HEK293 (cell line): Measurements from ENCODE around the gene CDH26.

Source experiments
- CTCF ChIA-PET: fragments of 350-600 bp; formaldehyde crosslinking; extraction: SDS; loops from one replicate; lab custom pipeline; 2021; ENCODE audit warnings: antibody characterized with exemption; lab: Yijun Ruan, JAX
- POLR2A ChIA-PET: fragments of 300-600 bp; formaldehyde crosslinking; extraction: SDS; loops from one replicate; lab custom pipeline; 2020; ENCODE audit warnings: antibody characterized with exemption, inconsistent platforms; lab: Yijun Ruan, JAX
- H3K27ac ChIP-seq: fragments of 200-500 bp; sonication (Bioruptor generic); 2 replicates; pipeline ENCODE4 v1.5.1; 2014; ENCODE audit warnings: low read depth, low read length, control low read depth, inconsistent platforms; ENCODE audit errors: extremely low read depth
- H3K36me3 ChIP-seq, 2 experiments: fragments of 200-500 bp in 1 of 2; sonication (Bioruptor generic) in 1 of 2; 1 replicate in 1 of 2; 2 replicates in 1 of 2; pipeline ENCODE4 v1.5.1; 2014 to 2017; ENCODE audit warnings: inconsistent platforms in 2 of 2, low read length in 2 of 2; ENCODE audit not compliant: control insufficient read depth in 2 of 2, insufficient read depth in 1 of 2
- H3K4me1 ChIP-seq: fragments of 200-500 bp; sonication (Bioruptor generic); 2 replicates; pipeline ENCODE4 v1.5.1; 2014; ENCODE audit warnings: mild to moderate bottlenecking, low read length, inconsistent platforms; ENCODE audit not compliant: control insufficient read depth, insufficient read depth
- H3K4me3 ChIP-seq: 2 replicates; pipeline ENCODE4 v1.5.1; 2011; ENCODE audit warnings: low read depth, mild to moderate bottlenecking, control low read depth, low read length, moderate library complexity
- H3K9me3 ChIP-seq: fragments of 200-500 bp; sonication (Bioruptor generic); 2 replicates; pipeline ENCODE4 v1.5.1; 2014; ENCODE audit warnings: low read depth, low read length, inconsistent platforms; ENCODE audit not compliant: control insufficient read depth, insufficient read depth
- BCL11B ChIP-seq: fragments of 450-650 bp; formaldehyde crosslinking; IDR thresholded peaks from 2 replicates; pipeline ENCODE4 v1.5.1; 2016; ENCODE audit warnings: low read depth, missing biosample characterization, missing genetic modification characterization
- CTCF ChIP-seq: fragments of 450-650 bp; formaldehyde crosslinking; IDR thresholded peaks from 2 replicates; pipeline ENCODE4 v1.5.1; 2016; ENCODE audit warnings: missing biosample characterization, missing genetic modification characterization
- GFI1B ChIP-seq: fragments of 450-650 bp; formaldehyde crosslinking; IDR thresholded peaks from 2 replicates; pipeline ENCODE4 v1.5.1; 2016; ENCODE audit warnings: missing biosample characterization, missing genetic modification characterization
- GLI4 ChIP-seq: fragments of 450-650 bp; formaldehyde crosslinking; IDR thresholded peaks from 2 replicates; pipeline ENCODE4 v1.5.1; 2016; ENCODE audit warnings: missing biosample characterization, missing genetic modification characterization
- KLF7 ChIP-seq: fragments of 450-650 bp; formaldehyde crosslinking; IDR thresholded peaks from 2 replicates; pipeline ENCODE4 v1.5.1; 2016; ENCODE audit warnings: missing biosample characterization, missing genetic modification characterization, borderline replicate concordance
- YY1 ChIP-seq: fragments of 450-650 bp; formaldehyde crosslinking; IDR thresholded peaks from 2 replicates; pipeline ENCODE4 v1.5.1; 2018; ENCODE audit warnings: missing biosample characterization, missing genetic modification characterization
- ZIC2 ChIP-seq: fragments of 450-650 bp; formaldehyde crosslinking; IDR thresholded peaks from 2 replicates; pipeline ENCODE4 v1.5.1; 2016; ENCODE audit warnings: missing biosample characterization, missing genetic modification characterization
- ZNF2 ChIP-seq: fragments of 450-650 bp; formaldehyde crosslinking; IDR thresholded peaks from 2 replicates; pipeline ENCODE4 v1.5.1; 2016; ENCODE audit warnings: missing biosample characterization, missing genetic modification characterization
- ZNF302 ChIP-seq: fragments of 450-650 bp; formaldehyde crosslinking; IDR thresholded peaks from 2 replicates; pipeline ENCODE4 v1.5.1; 2016; ENCODE audit warnings: missing biosample characterization, missing genetic modification characterization, low read depth
- ZNF521 ChIP-seq: fragments of 450-650 bp; formaldehyde crosslinking; IDR thresholded peaks from 2 replicates; pipeline ENCODE4 v1.5.1; 2017; ENCODE audit warnings: missing biosample characterization, mild to moderate bottlenecking, missing genetic modification characterization
- ZNF544 ChIP-seq: fragments of 450-650 bp; formaldehyde crosslinking; IDR thresholded peaks from 2 replicates; pipeline ENCODE4 v1.5.0; 2017; ENCODE audit warnings: missing biosample characterization, missing genetic modification characterization
- ZNF558 ChIP-seq: fragments of 450-650 bp; formaldehyde crosslinking; IDR thresholded peaks from 2 replicates; pipeline ENCODE4 v1.5.1; 2016; ENCODE audit warnings: missing biosample characterization, missing genetic modification characterization
- ZNF600 ChIP-seq: fragments of 450-650 bp; formaldehyde crosslinking; IDR thresholded peaks from 2 replicates; pipeline ENCODE4 v1.5.1; 2016; ENCODE audit warnings: missing biosample characterization, missing genetic modification characterization
- ZNF654 ChIP-seq: fragments of 450-650 bp; formaldehyde crosslinking; IDR thresholded peaks from 2 replicates; pipeline ENCODE4 v1.5.1; 2016; ENCODE audit warnings: low read depth, missing biosample characterization, missing genetic modification characterization
- ZNF658 ChIP-seq: fragments of 450-650 bp; formaldehyde crosslinking; IDR thresholded peaks from 2 replicates; pipeline ENCODE4; 2016; ENCODE audit warnings: missing biosample characterization, missing genetic modification characterization
- ZNF670 ChIP-seq: fragments of 450-650 bp; formaldehyde crosslinking; IDR thresholded peaks from 2 replicates; pipeline ENCODE4 v1.5.1; 2016; ENCODE audit warnings: missing biosample characterization, missing genetic modification characterization, low read depth
- ZSCAN16 ChIP-seq: fragments of 450-650 bp; formaldehyde crosslinking; IDR thresholded peaks from 2 replicates; pipeline ENCODE4 v1.5.1; 2016; ENCODE audit warnings: missing biosample characterization, missing genetic modification characterization
- ZSCAN4 ChIP-seq: fragments of 450-650 bp; formaldehyde crosslinking; IDR thresholded peaks from 2 replicates; pipeline ENCODE4 v1.5.1; 2017; ENCODE audit warnings: missing biosample characterization, missing genetic modification characterization
- TF ChIP-seq, protein P1 (sequence below): fragments of 450-650 bp; formaldehyde crosslinking; IDR thresholded peaks from 2 replicates; pipeline ENCODE4 v1.5.1; 2016; ENCODE audit warnings: missing biosample characterization, missing genetic modification characterization
- TF ChIP-seq, protein P2 (sequence below): fragments of 450-650 bp; formaldehyde crosslinking; IDR thresholded peaks from 2 replicates; pipeline ENCODE4 v1.5.1; 2016; ENCODE audit warnings: missing biosample characterization, missing genetic modification characterization
- TF ChIP-seq, protein P3 (sequence below): fragments of 450-650 bp; formaldehyde crosslinking; IDR thresholded peaks from 2 replicates; pipeline ENCODE4 v1.5.1; 2016; ENCODE audit warnings: missing biosample characterization, missing genetic modification characterization
- TF ChIP-seq, protein P4 (sequence below): fragments of 450-650 bp; formaldehyde crosslinking; IDR thresholded peaks from 2 replicates; pipeline ENCODE4 v1.5.1; 2016; ENCODE audit warnings: missing biosample characterization, missing genetic modification characterization

CDH26 gene

DNA sequence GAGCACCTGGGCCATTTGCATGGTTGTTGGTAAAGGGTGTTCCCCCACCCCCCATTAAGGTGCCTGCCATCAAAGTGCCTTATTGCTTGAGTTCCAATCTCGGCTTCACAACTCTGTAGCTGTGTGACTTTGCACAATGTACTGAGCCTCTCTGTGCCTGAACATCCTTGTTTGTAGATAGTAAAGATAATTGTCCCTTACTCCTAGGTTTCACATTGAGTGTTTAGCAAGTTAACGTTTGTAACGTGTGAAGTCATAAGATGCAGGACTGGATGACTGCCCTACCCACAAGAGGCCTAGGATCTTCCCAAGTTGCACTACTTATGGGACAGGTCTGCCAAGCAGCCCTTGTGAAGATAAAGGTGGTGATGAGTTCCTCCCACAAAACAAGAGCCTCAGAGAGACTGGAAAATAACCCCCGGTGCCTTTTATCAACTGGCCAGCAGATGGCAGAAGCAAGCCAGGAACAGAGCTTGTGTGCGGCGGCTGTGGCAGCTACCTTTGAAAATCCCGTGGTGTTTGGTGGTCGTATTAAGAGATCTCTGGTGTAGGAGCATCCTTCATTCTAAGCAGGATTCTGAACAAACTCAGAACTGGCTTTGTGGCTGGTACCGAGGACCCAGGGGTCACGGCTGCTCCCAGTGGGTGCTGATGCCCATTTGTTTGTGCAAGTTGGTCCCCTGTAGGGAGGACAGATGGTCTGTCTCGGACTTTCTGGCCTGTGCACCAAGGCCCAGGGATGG lies 99.1 kb downstream of the CDH26 start:
- H3K27ac ChIP-seq, result peak overlapping the region; percentile 89
- no peaks in the 10 kb centered on the region for H3K36me3 ChIP-seq
- POLR2A ChIA-PET, result interaction anchor here (1.0 kb wide), 1 partner anchor 81 kb away, joined by 3 read pairs; no protein-coding TSS in a partner anchor
- peaks cover 6% of the 10 kb centered on the region; the same call in 1 of the 2 replicates for H3K4me1 ChIP-seq
- CTCF ChIA-PET, result interaction anchor here (0.6 to 2.9 kb wide), 29 partner anchors 13 to 1839 kb away, joined by 3 to 22 read pairs (median 3); no protein-coding TSS in a partner anchor
- TF ChIP-seq, protein P1, sequence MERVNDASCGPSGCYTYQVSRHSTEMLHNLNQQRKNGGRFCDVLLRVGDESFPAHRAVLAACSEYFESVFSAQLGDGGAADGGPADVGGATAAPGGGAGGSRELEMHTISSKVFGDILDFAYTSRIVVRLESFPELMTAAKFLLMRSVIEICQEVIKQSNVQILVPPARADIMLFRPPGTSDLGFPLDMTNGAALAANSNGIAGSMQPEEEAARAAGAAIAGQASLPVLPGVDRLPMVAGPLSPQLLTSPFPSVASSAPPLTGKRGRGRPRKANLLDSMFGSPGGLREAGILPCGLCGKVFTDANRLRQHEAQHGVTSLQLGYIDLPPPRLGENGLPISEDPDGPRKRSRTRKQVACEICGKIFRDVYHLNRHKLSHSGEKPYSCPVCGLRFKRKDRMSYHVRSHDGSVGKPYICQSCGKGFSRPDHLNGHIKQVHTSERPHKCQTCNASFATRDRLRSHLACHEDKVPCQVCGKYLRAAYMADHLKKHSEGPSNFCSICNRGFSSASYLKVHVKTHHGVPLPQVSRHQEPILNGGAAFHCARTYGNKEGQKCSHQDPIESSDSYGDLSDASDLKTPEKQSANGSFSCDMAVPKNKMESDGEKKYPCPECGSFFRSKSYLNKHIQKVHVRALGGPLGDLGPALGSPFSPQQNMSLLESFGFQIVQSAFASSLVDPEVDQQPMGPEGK, result no peak
- TF ChIP-seq ZSCAN16 (tag by site-specific recombination), result no peak
- TF ChIP-seq, protein P2, sequence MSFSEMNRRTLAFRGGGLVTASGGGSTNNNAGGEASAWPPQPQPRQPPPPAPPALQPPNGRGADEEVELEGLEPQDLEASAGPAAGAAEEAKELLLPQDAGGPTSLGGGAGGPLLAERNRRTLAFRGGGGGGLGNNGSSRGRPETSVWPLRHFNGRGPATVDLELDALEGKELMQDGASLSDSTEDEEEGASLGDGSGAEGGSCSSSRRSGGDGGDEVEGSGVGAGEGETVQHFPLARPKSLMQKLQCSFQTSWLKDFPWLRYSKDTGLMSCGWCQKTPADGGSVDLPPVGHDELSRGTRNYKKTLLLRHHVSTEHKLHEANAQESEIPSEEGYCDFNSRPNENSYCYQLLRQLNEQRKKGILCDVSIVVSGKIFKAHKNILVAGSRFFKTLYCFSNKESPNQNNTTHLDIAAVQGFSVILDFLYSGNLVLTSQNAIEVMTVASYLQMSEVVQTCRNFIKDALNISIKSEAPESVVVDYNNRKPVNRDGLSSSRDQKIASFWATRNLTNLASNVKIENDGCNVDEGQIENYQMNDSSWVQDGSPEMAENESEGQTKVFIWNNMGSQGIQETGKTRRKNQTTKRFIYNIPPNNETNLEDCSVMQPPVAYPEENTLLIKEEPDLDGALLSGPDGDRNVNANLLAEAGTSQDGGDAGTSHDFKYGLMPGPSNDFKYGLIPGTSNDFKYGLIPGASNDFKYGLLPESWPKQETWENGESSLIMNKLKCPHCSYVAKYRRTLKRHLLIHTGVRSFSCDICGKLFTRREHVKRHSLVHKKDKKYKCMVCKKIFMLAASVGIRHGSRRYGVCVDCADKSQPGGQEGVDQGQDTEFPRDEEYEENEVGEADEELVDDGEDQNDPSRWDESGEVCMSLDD, result no peak
- TF ChIP-seq ZNF2 (tag by site-specific recombination), result no peak
- TF ChIP-seq CTCF (tag by site-specific recombination), result peak; percentile 74
- no peak for TF ChIP-seq YY1 (tag by site-specific recombination)
- no peak for TF ChIP-seq ZNF302 (tag by site-specific recombination)
- TF ChIP-seq ZSCAN4 (tag by site-specific recombination), result no peak
- 0 out of 2 replicates have a peak, but pooled peaks have one; percentile 30 for TF ChIP-seq ZNF600 (tag by site-specific recombination)
- TF ChIP-seq ZIC2 (tag by site-specific recombination), result peak; percentile 37
- TF ChIP-seq, protein P3, sequence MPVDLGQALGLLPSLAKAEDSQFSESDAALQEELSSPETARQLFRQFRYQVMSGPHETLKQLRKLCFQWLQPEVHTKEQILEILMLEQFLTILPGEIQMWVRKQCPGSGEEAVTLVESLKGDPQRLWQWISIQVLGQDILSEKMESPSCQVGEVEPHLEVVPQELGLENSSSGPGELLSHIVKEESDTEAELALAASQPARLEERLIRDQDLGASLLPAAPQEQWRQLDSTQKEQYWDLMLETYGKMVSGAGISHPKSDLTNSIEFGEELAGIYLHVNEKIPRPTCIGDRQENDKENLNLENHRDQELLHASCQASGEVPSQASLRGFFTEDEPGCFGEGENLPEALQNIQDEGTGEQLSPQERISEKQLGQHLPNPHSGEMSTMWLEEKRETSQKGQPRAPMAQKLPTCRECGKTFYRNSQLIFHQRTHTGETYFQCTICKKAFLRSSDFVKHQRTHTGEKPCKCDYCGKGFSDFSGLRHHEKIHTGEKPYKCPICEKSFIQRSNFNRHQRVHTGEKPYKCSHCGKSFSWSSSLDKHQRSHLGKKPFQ (tag by site-specific recombination), result no peak
- TF ChIP-seq GLI4, result no peak
- TF ChIP-seq ZNF558 (tag by site-specific recombination), result no peak
- no peak for TF ChIP-seq ZNF521 (tag by site-specific recombination)
- no peak for TF ChIP-seq KLF7 (tag by site-specific recombination)
- no peak for TF ChIP-seq BCL11B
- TF ChIP-seq, protein P4, sequence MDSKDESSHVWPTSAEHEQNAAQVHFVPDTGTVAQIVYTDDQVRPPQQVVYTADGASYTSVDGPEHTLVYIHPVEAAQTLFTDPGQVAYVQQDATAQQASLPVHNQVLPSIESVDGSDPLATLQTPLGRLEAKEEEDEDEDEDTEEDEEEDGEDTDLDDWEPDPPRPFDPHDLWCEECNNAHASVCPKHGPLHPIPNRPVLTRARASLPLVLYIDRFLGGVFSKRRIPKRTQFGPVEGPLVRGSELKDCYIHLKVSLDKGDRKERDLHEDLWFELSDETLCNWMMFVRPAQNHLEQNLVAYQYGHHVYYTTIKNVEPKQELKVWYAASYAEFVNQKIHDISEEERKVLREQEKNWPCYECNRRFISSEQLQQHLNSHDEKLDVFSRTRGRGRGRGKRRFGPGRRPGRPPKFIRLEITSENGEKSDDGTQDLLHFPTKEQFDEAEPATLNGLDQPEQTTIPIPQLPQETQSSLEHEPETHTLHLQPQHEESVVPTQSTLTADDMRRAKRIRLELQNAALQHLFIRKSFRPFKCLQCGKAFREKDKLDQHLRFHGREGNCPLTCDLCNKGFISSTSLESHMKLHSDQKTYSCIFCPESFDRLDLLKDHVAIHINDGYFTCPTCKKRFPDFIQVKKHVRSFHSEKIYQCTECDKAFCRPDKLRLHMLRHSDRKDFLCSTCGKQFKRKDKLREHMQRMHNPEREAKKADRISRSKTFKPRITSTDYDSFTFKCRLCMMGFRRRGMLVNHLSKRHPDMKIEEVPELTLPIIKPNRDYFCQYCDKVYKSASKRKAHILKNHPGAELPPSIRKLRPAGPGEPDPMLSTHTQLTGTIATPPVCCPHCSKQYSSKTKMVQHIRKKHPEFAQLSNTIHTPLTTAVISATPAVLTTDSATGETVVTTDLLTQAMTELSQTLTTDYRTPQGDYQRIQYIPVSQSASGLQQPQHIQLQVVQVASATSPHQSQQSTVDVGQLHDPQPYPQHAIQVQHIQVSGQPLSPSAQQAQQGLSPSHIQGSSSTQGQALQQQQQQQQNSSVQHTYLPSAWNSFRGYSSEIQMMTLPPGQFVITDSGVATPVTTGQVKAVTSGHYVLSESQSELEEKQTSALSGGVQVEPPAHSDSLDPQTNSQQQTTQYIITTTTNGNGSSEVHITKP (tag by site-specific recombination), result peak; percentile 91
- no peak for TF ChIP-seq ZNF670
- TF ChIP-seq ZNF658, result no peak
- TF ChIP-seq ZNF654 (tag by site-specific recombination), result peak; percentile 96
- no peak for TF ChIP-seq GFI1B (tag by site-specific recombination)
- TF ChIP-seq ZNF544, result no peak
- no peak overlapping the region for H3K4me3 ChIP-seq
- no peaks in the 10 kb centered on the region for H3K9me3 ChIP-seq
